ENCODE results near the gene TMEM187. TPM values are rescaled to one million over a fixed set of nuclear protein-coding genes. Genes with fewer than 3 reads are reported as not detected.

TMEM187 gene
- total and polyA plus RNA-seq, 2 of the 4 experiments (the other 2 are of a cell fraction): 3.4 to 6.2 TPM

GRCh38 chrX:154027022-154027402 lies 54.5 kb downstream of the TMEM187 start:
- Histone ChIP-seq H2BK20ac (ENCODE audit: low read depth, low read length) (no peak overlapping the region), H2AK9ac (replicated peaks; ENCODE audit: low read depth, low read length, poor library complexity) (no peak overlapping the region), H3K14ac (replicated peaks; ENCODE audit: low read depth, low read length) (no peak overlapping the region), H2BK120ac (ENCODE audit: low read depth, low read length) (no peak overlapping the region), H4K20me1 (ENCODE audit: insufficient read depth, low read length) (no peaks in the 10 kb centered on the region), H3K4me2 (ENCODE audit: low read depth, low read length) (no peak overlapping the region), H3K27ac (ENCODE audit: insufficient read depth, low read length) (no peak overlapping the region), H3K36me3 (ENCODE audit: control insufficient read depth, insufficient read depth, low read length) (peaks cover 17% of the 10 kb centered on the region), H3K23ac (ENCODE audit: low read depth, low read length) (no peak overlapping the region), H3K18ac (ENCODE audit: low read depth, low read length) (no peak overlapping the region), H2BK15ac (ENCODE audit: low read depth, low read length) (no peak overlapping the region), H2BK5ac (ENCODE audit: low read depth, low read length, poor library complexity, severe bottlenecking) (no peak overlapping the region), H3K9me1 (ENCODE audit: insufficient read depth, low read length) (no peaks in the 10 kb centered on the region), H3K9ac (ENCODE audit: low read depth, low read length) (no peak overlapping the region), H3K9me3 (ENCODE audit: control insufficient read depth, insufficient read depth, low read length) (no peaks in the 10 kb centered on the region), H4K5ac (ENCODE audit: low read depth, low read length) (no peak overlapping the region), H3K4me1 (ENCODE audit: control insufficient read depth, insufficient read depth, low read length) (peaks cover 8% of the 10 kb centered on the region; the same call in 1 of the 2 replicates), H4K91ac (ENCODE audit: insufficient read depth, low read depth, low read length) (no peak overlapping the region), H3K79me1 (ENCODE audit: low read depth in 1 of 2, low read length in 2 of 2) (peaks cover 4 to 11% of the 10 kb centered on the region in 2 experiments; a peak in 2 of 4 replicates), H3K56ac (ENCODE audit: extremely low read depth, insufficient read depth, low read length) (no peak overlapping the region), H4K8ac (ENCODE audit: low read depth in 2 of 2, low read length in 2 of 2) (no peak overlapping the region), H3K27me3 (ENCODE audit: control insufficient read depth, insufficient read depth, low read length) (no peaks in the 10 kb centered on the region; the same call in 1 of the 2 replicates), H2AFZ (replicated peaks; ENCODE audit: low read length, poor library complexity) (no peak overlapping the region), H3K4ac (ENCODE audit: low read depth, low read length) (no peak overlapping the region), H2AK5ac (ENCODE audit: low read depth, low read length) (no peak overlapping the region), H3K4me3 (ENCODE audit: insufficient read depth, low read depth, low read length) (no peak overlapping the region)
- intact Hi-C loops (cut with micrococcal nuclease) (no loop called here), in situ Hi-C loops (cut with MboI; ENCODE audit: low sequenced_read_pairs) (no loop called here), dilution Hi-C loops (cut with HindIII; ENCODE audit: low sequenced_read_pairs, unreplicated experiment) (no loop called here)
- CTCF ChIA-PET: interaction anchor here (0.6 kb wide), 1 partner anchor 45 kb away, joined by 3 read pairs; no protein-coding TSS in a partner anchor
- no peak for DNase-seq
- no peak for ATAC-seq (ENCODE audit: low read depth)
- 77% methylated on average over 5 of the region's 6 CpGs; no CpG with 5 or more reads in 1 of the 2 experiments for WGBS, 2 experiments (ENCODE audit: extremely low coverage in 2 of 2, insufficient read length in 1 of 2)
- TF ChIP-seq, protein P1, sequence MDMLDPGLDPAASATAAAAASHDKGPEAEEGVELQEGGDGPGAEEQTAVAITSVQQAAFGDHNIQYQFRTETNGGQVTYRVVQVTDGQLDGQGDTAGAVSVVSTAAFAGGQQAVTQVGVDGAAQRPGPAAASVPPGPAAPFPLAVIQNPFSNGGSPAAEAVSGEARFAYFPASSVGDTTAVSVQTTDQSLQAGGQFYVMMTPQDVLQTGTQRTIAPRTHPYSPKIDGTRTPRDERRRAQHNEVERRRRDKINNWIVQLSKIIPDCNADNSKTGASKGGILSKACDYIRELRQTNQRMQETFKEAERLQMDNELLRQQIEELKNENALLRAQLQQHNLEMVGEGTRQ (IDR thresholded peaks at IDR 0.05; ENCODE audit: low read depth, low read length): no peak
- TF ChIP-seq MAZ (IDR thresholded peaks at IDR 0.05; ENCODE audit: borderline replicate concordance, low read depth, low read length) (no peak), MXI1 (IDR thresholded peaks at IDR 0.05; ENCODE audit: borderline replicate concordance, low read depth, low read length) (no peak), MAFK (IDR thresholded peaks at IDR 0.05; ENCODE audit: low read depth, low read length) (no peak), NFE2L2 (IDR thresholded peaks at IDR 0.05; ENCODE audit: low read depth, low read length) (no peak), RAD21 (IDR thresholded peaks at IDR 0.05; ENCODE audit: low read length) (no peak), POLR2A (IDR thresholded peaks at IDR 0.05; ENCODE audit: low read depth, low read length) (no peak), SMC3 (IDR thresholded peaks at IDR 0.05; ENCODE audit: low read depth, low read length) (no peak), RFX5 (IDR thresholded peaks at IDR 0.05; ENCODE audit: low read depth, low read length) (no peak), BHLHE40 (IDR thresholded peaks at IDR 0.05; ENCODE audit: low read depth, low read length) (no peak), ELK1 (IDR thresholded peaks at IDR 0.05; ENCODE audit: borderline replicate concordance, low read depth, low read length) (no peak), FOS (IDR thresholded peaks at IDR 0.05; ENCODE audit: low read depth, low read length) (no peak), RCOR1 (IDR thresholded peaks at IDR 0.05; ENCODE audit: insufficient replicate concordance, low read length) (no peak), CEBPB (IDR thresholded peaks at IDR 0.05; ENCODE audit: low read depth, low read length) (no peak), CHD1 (IDR thresholded peaks at IDR 0.05; ENCODE audit: low read depth, low read length) (no peak)
- TF ChIP-seq, protein P2, sequence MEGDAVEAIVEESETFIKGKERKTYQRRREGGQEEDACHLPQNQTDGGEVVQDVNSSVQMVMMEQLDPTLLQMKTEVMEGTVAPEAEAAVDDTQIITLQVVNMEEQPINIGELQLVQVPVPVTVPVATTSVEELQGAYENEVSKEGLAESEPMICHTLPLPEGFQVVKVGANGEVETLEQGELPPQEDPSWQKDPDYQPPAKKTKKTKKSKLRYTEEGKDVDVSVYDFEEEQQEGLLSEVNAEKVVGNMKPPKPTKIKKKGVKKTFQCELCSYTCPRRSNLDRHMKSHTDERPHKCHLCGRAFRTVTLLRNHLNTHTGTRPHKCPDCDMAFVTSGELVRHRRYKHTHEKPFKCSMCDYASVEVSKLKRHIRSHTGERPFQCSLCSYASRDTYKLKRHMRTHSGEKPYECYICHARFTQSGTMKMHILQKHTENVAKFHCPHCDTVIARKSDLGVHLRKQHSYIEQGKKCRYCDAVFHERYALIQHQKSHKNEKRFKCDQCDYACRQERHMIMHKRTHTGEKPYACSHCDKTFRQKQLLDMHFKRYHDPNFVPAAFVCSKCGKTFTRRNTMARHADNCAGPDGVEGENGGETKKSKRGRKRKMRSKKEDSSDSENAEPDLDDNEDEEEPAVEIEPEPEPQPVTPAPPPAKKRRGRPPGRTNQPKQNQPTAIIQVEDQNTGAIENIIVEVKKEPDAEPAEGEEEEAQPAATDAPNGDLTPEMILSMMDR (conservative IDR thresholded peaks at IDR 0.05; ENCODE audit: low read depth, low read length): no peak
- POLR2A ChIA-PET (ENCODE audit: unreplicated experiment): no interaction called here
- no TSS peak for BruUV-seq (replicated peaks)

Measured in IMR-90 (cell line).